Astrocyte (in vitro differentiated cells and primary cell): ENCODE results near the gene OTUD5. TPM values are rescaled to one million over a fixed set of nuclear protein-coding genes. Genes with fewer than 3 reads are reported as not detected.
A peak's percentile ranks its signal among the peaks of the same experiment; 100 is the strongest.

ENCODE experiments used
- DNase-seq: peaks from one replicate; pipeline ENCODE4 v3.0.0-alpha.2; 2010; ENCODE audit warnings: low read depth
- FAIRE-seq: peaks from 2 replicates; lab custom pipeline; 2011; peaks lifted over from hg19 to GRCh38; lab: Jason Lieb, UNC
- H2AFZ ChIP-seq: 2 replicates; pipeline ENCODE4 v1.6.0; 2012; ENCODE audit warnings: low read depth, low read length, inconsistent platforms
- H3K27ac ChIP-seq: 2 replicates; pipeline ENCODE4 v1.5.1; 2011; ENCODE audit warnings: low read depth, low read length, inconsistent platforms
- H3K27me3 ChIP-seq: 2 replicates; pipeline ENCODE4 v1.6.0; 2011; ENCODE audit warnings: low read length, inconsistent platforms; ENCODE audit not compliant: insufficient read depth
- H3K36me3 ChIP-seq: 2 replicates; pipeline ENCODE4 v1.5.1; 2011; ENCODE audit warnings: low read length, inconsistent platforms; ENCODE audit not compliant: insufficient read depth
- H3K4me1 ChIP-seq: 2 replicates; pipeline ENCODE4 v1.5.1; 2011; ENCODE audit warnings: low read length, inconsistent platforms; ENCODE audit not compliant: insufficient read depth
- H3K4me2 ChIP-seq: 2 replicates; pipeline ENCODE4 v1.6.0; 2012; ENCODE audit warnings: low read length, inconsistent platforms
- H3K4me3 ChIP-seq: 2 replicates; pipeline ENCODE4 v1.5.1; 2011; ENCODE audit warnings: low read depth, mild to moderate bottlenecking, low read length, inconsistent platforms; ENCODE audit not compliant: insufficient read depth
- H3K79me2 ChIP-seq: 2 replicates; pipeline ENCODE4 v1.6.0; 2012; ENCODE audit warnings: mild to moderate bottlenecking, low read length, inconsistent platforms; ENCODE audit not compliant: insufficient read depth
- H3K9ac ChIP-seq: 2 replicates; pipeline ENCODE4 v1.6.0; 2012; ENCODE audit warnings: mild to moderate bottlenecking, low read length, inconsistent platforms
- H3K9me3 ChIP-seq: 2 replicates; pipeline ENCODE4 v1.5.1; 2012; ENCODE audit warnings: low read depth, mild to moderate bottlenecking, low read length, inconsistent platforms; ENCODE audit not compliant: insufficient read depth
- H4K20me1 ChIP-seq: 2 replicates; pipeline ENCODE4 v1.6.0; 2012; ENCODE audit warnings: low read length, inconsistent platforms; ENCODE audit not compliant: insufficient read depth
- H3K27ac Mint-ChIP-seq: one replicate; pipeline ENCODE4 v1.8.0; 2021; ENCODE audit warnings: mild to moderate bottlenecking, mixed read lengths; ENCODE audit not compliant: unreplicated experiment
- H3K27me3 Mint-ChIP-seq: one replicate; pipeline ENCODE4 v1.8.0; 2021; ENCODE audit warnings: low read depth, mixed read lengths; ENCODE audit not compliant: unreplicated experiment
- H3K36me3 Mint-ChIP-seq: one replicate; pipeline ENCODE4 v1.8.0; 2021; ENCODE audit warnings: low read depth, mixed read lengths; ENCODE audit not compliant: unreplicated experiment
- H3K4me1 Mint-ChIP-seq: one replicate; pipeline ENCODE4 v1.8.0; 2021; ENCODE audit warnings: low read depth, mixed read lengths; ENCODE audit not compliant: unreplicated experiment
- H3K4me3 Mint-ChIP-seq: one replicate; pipeline ENCODE4 v1.8.0; 2021; ENCODE audit warnings: mild to moderate bottlenecking, moderate library complexity, mixed read lengths; ENCODE audit not compliant: unreplicated experiment
- H3K9me3 Mint-ChIP-seq: one replicate; pipeline ENCODE4 v1.8.0; 2021; ENCODE audit warnings: mild to moderate bottlenecking, mixed read lengths; ENCODE audit not compliant: unreplicated experiment
- CTCF ChIP-seq: IDR thresholded peaks from 2 replicates; pipeline ENCODE4 v1.5.1; 2011; ENCODE audit warnings: low read depth, mild to moderate bottlenecking, inconsistent platforms, low read length, moderate library complexity; ENCODE audit not compliant: insufficient read depth
- EZH2 ChIP-seq: IDR thresholded peaks from 2 replicates; pipeline ENCODE4 v1.6.1; 2012; ENCODE audit warnings: mild to moderate bottlenecking, low read length, inconsistent platforms; ENCODE audit not compliant: insufficient read depth
- total RNA-seq: library from RNA; stranded (reverse); gene quantifications from 2 replicates; pipeline ENCODE4 v1.2.1, GENCODE V29; 2021

Gene OTUD5
- total RNA-seq, 1 donor from 2014 or later, result 56.1 TPM

- Mint-ChIP-seq H3K9me3 (no peaks in the 10 kb centered on the region), H3K4me1 (peaks cover 8% of the 10 kb centered on the region), H3K27ac (no peak overlapping the region), H3K27me3 (no peaks in the 10 kb centered on the region), H3K36me3 (peaks cover 8% of the 10 kb centered on the region), H3K4me3 (peak overlapping the region; percentile 99)
- peaks cover 15% of the 10 kb centered on the region for H3K79me2 ChIP-seq
- H4K20me1 ChIP-seq, result peaks cover 9% of the 10 kb centered on the region
- peaks cover 8% of the 10 kb centered on the region for H3K4me1 ChIP-seq
- TF ChIP-seq EZH2 (no peak), CTCF (no peak)
- no peak for DNase-seq
- no peaks in the 10 kb centered on the region for H3K27me3 ChIP-seq
- peak overlapping the region; percentile 91 for H3K4me2 ChIP-seq
- H3K27ac ChIP-seq, result no peak overlapping the region
- H3K9ac ChIP-seq, result no peak overlapping the region
- FAIRE-seq, result no peak
- no peaks in the 10 kb centered on the region for H3K36me3 ChIP-seq
- H3K4me3 ChIP-seq, result no peak overlapping the region
- no peak overlapping the region for H2AFZ ChIP-seq
- no peaks in the 10 kb centered on the region for H3K9me3 ChIP-seq
Observed at GRCh38 chrX:49000636-49001035, 43.2 kb upstream of the OTUD5 start.

GRCh38 chrX:48999030-48999429 lies 41.6 kb upstream of the OTUD5 start:
- Histone ChIP-seq H3K4me3 (no peak overlapping the region), H3K9me3 (no peaks in the 10 kb centered on the region), H3K27ac (no peak overlapping the region), H2AFZ (no peak overlapping the region), H3K79me2 (peaks cover 15% of the 10 kb centered on the region), H3K36me3 (no peaks in the 10 kb centered on the region), H4K20me1 (peaks cover 9% of the 10 kb centered on the region), H3K9ac (no peak overlapping the region), H3K4me2 (no peak overlapping the region), H3K4me1 (peaks cover 8% of the 10 kb centered on the region), H3K27me3 (no peaks in the 10 kb centered on the region)
- Mint-ChIP-seq H3K27me3 (no peaks in the 10 kb centered on the region), H3K4me1 (peaks cover 8% of the 10 kb centered on the region), H3K9me3 (no peaks in the 10 kb centered on the region), H3K27ac (no peak overlapping the region), H3K36me3 (peaks cover 8% of the 10 kb centered on the region), H3K4me3 (no peak overlapping the region)
- FAIRE-seq, result no peak
- no peak for DNase-seq
- no peak for TF ChIP-seq CTCF
- TF ChIP-seq EZH2, result no peak

GRCh38 chrX:48998391-48998790 lies 41.0 kb upstream of the OTUD5 start:
- Histone ChIP-seq H3K9ac (no peak overlapping the region), H3K4me3 (no peak overlapping the region), H4K20me1 (peaks cover 9% of the 10 kb centered on the region), H3K36me3 (no peaks in the 10 kb centered on the region), H3K79me2 (peaks cover 15% of the 10 kb centered on the region), H3K27me3 (no peaks in the 10 kb centered on the region), H3K4me1 (peaks cover 8% of the 10 kb centered on the region), H3K9me3 (no peaks in the 10 kb centered on the region), H3K27ac (no peak overlapping the region), H2AFZ (no peak overlapping the region), H3K4me2 (no peak overlapping the region)
- Mint-ChIP-seq H3K36me3 (peaks cover 8% of the 10 kb centered on the region), H3K27me3 (no peaks in the 10 kb centered on the region), H3K27ac (no peak overlapping the region), H3K4me1 (peaks cover 8% of the 10 kb centered on the region), H3K4me3 (peak overlapping the region; percentile 69), H3K9me3 (no peaks in the 10 kb centered on the region)
- FAIRE-seq (no peak), DNase-seq (no peak)
- TF ChIP-seq EZH2 (no peak), CTCF (no peak)
